Stimulated activated CD8-positive, alpha-beta memory T cell treated with anti-CD3 and anti-CD28 coated beads, Interleukin-15, amount 100 ng/mL, for 24 hours (primary cell): ENCODE data around the gene PLEK2.
"Not testable (repeated sequence)": the region's sequence is repeated elsewhere in the genome, so short reads cannot be mapped to it uniquely, and the experiment has no call there.

Source experiments
- DNase-seq: peaks from one replicate; pipeline ENCODE4 v3.0.0-alpha.2; 2020; ENCODE audit warnings: low read depth

PLEK2 gene

DNA sequence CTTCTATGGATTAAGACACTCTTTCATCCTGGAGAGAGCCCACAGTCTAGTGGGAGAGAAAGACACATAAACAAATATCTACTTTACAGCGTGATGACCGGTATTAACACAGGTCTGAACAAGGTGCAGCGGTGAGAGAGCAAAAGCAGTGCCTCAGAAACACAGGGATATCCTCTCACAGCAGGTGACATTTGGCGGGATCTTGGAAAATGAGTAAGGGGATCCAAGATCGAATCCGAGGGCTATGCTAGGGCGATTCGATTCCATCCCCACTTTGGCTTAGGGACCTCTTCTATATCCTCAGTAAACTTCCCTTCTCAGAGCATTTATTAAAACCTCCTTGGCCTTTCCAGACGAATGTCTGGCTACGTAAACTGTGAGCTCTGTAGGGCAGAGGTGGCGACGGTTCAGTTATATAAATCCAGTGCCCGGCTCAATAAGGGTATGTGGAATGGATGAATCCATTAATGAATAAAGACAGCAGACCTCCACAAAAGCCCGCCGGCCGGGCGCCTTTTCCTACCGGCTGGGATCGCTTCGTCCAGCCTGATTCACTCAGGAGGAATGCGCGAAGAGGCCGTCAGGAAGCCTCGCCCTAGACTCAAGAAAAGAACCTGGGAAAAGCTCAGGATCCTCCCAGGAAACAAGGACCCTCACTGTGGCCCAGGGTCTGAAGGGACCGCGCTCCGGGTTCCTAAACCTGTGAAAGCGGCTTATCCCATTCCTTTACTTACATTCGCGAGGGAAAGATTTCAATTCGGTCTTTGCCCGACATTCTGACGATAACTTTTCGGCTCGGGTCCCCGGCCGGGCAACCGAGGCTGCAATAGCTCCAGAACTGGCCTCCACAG, 52.8 kb downstream of the PLEK2 start:
- no peak for DNase-seq

DNA sequence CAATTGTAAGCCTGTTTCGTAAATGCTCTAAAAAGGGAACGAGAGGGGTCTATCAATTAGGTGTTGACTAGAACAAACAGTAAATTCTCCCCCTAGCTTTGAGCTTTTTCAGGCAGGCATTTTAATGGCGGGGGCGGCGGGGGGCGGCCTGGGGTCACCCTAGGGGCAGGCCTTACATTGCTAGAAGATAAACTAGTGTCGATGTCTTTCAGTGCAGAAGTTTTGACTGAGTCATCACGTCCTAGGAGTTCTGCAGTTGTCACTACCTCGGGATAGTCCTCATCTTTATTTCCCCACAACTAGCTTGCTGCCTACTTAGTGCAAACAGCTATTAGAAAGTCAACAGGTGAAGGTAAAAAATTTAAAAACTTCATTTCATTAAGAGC, 54.0 kb downstream of the PLEK2 start:
- DNase-seq = no peak

DNA sequence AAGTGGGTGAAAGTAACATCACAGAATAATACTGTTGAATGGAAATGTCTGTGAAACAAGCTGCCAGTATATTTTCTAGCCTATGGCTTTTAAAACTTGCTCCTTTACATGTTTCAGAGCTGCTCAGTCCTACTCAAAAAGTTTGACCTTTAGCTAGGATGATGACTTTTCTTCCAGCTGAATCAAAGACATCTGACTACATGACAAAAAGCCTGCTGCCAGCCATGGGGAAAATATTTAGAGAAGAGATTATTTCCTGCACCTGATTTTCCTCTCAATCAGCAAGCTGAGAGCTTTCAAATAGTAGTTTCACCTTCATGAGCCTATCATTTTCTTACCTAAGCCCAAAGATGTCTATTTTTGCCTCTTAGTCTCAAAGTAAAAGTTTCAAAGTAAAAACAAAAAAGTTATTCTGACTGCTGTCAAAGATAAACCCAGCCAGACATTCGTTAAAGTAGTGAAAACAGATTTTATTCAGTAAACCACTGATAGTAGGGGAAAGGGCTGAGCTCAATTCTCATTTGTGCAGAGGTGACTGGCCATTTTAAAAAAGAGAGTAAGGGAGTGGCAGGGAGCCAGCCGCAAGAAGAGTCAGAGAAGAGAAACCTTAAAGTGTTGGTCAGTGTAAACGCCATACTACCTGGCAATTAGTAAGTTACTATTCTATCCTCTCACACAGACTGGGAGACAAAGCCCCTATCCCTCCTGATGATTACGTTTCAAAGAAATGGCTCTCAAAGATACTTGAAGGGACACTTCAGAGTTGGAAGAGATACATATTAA, 54.6 kb downstream of the PLEK2 start:
- no peak for DNase-seq

DNA sequence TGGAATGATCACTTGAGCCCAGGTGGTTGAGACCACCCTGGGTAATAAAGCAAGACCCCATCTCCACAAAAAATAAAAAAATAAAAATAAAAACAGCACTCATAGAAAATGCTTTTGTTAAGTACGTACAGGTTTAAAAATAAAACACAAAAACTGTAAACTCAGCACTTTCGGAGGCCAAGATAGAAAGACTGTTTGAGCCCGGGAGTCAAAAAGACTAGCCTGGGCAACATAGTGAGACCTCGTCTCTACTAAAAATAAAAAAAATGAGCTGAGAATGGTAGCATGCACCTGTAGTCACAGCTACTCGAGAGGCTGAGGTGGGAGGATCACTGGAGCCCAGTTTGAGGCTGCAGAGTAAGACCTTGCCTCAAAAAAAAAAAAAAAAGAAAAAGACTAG, 59.9 kb downstream of the PLEK2 start:
- DNase-seq = no peak

DNA sequence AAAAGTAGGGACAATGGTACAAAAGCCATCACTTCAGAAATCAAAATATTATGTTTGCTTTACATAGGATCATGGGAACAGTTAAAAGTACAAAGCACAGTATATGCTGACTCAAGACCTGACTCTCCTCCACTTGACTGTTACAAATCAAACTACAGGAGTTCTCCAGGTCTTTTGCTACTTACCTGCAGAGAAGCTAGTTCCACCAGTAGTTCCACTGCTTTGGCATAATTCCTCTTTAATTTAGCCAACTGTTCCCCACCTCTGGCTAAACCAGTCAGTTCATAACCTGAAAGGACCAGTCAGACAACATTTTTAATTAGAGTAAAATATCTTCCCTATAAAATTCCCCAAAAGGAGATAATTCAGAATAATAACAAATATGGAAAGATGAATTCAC, 66.4 kb downstream of the PLEK2 start:
- no peak for DNase-seq

DNA sequence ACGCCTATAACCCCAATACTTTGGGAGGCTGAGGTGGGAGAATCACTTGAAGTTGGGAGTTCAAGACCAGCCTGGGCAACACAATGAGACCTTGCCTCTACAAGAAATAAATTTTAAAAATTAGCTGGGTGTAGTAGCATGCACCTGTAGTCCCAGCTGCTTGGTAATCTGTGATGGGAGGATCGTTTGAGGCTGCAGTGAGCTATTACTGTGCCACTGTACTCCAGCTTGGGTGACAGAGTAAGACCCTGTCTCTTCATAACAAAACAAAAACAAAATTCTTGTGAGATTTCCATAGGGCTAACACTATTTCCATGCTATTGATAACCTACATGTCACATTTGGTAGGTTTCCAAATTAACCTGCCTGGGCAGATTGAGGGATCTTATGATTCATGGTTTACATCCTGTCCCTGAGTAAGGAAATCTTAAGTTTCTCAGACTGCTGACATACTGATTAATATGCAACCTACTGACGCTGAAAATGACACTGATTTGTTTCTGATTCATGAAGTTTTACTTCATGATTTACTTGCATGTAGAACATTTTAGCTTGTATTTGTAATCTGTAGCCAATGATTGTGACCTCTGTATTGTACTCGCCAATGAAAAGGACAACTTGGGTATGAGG, 68.2 kb downstream of the PLEK2 start:
- DNase-seq = no peak

DNA sequence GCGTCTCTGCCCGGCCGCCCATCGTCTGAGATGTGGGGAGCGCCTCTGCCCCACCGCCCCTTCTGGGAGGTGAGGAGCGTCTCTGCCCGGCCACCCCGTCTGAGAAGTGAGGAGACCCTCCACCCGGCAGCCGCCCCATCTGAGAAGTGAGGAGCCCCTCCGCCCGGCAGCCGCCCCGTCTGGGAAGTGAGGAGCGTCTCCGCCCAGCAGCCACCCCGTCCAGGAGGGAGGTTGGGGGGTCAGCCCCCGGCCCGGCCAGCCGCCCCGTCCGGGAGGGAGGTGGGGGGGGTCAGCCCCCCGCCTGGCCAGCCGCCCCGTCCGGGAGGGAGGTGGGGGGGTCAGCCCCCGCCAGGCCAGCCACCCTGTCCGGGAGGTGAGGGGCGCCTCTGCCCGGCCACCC, 70.7 kb downstream of the PLEK2 start:
- DNase-seq = not testable (repeated sequence)
